IPS-15b (cell line): ENCODE measurements around the gene DISC1.
"Not testable (repeated sequence)": the region's sequence is repeated elsewhere in the genome, so short reads cannot be mapped to it uniquely, and the experiment has no call there.

Experiments
- H3K27me3 ChIP-seq: one replicate; pipeline ENCODE4 v1.6.1; 2013; ENCODE audit warnings: low read length; ENCODE audit not compliant: control insufficient read depth, insufficient read depth
- H3K36me3 ChIP-seq: one replicate; pipeline ENCODE4 v1.6.1; 2013; ENCODE audit warnings: low read length; ENCODE audit not compliant: control insufficient read depth, insufficient read depth
- H3K4me1 ChIP-seq: one replicate; pipeline ENCODE4 v1.6.1; 2013; ENCODE audit warnings: mild to moderate bottlenecking, low read length; ENCODE audit not compliant: control insufficient read depth, insufficient read depth
- H3K4me3 ChIP-seq: one replicate; pipeline ENCODE4 v1.5.1; 2013; ENCODE audit warnings: low read depth, low read length
- H3K9ac ChIP-seq: one replicate; pipeline ENCODE4 v1.6.1; 2013; ENCODE audit warnings: low read depth, mild to moderate bottlenecking, low read length
- H3K9me3 ChIP-seq: one replicate; pipeline ENCODE4 v1.6.1; 2013; ENCODE audit warnings: mild to moderate bottlenecking, low read length; ENCODE audit not compliant: control insufficient read depth, insufficient read depth

Gene DISC1

DNA sequence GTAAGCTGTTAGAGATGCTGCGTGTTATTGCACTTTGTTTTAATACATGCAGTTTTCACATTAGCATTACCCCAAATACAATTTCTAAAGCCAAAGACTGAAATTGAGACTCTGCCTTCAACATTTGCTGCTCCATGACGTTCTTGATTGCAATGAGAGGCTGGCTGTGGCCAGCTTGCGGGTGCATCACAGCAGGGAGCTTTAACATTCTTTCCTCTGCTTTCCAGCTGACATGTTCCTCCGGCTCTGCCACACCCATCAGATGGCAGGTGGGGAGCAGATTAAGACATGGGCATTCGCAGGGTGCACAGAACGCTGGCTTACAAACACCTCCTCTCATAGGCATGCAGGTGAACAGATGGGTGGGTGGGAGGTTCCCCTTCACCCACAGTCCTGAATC is 314.1 kb downstream of the DISC1 start:
- no peak overlapping the region for H3K4me3 ChIP-seq
- peaks cover 2% of the 10 kb centered on the region for H3K27me3 ChIP-seq
- no peaks in the 10 kb centered on the region for H3K4me1 ChIP-seq
- no peaks in the 10 kb centered on the region for H3K9me3 ChIP-seq
- no peaks in the 10 kb centered on the region for H3K36me3 ChIP-seq
- H3K9ac ChIP-seq: no peak overlapping the region

DNA sequence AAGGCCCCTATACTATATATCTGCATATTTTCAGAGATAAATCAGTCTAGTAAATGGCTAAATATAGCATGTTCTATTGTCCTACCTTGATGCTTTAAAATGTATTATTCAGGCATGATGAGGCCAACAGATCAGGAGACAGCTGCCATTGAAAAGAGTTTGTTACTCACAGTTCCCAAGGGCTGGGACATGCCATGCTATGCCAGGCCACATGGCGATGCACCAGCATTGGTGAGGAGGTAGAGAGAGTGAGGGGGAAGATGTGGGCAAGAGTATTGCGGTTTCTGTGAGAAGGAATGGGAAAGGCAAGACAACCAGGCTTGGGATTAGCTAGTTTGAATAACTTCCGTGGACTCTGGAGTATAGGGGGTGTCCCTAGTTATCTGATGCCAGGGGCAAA is 316.5 kb downstream of the DISC1 start:
- Histone ChIP-seq H3K36me3 (no peaks in the 10 kb centered on the region), H3K9ac (no peak overlapping the region), H3K4me3 (no peak overlapping the region), H3K27me3 (peaks cover 2% of the 10 kb centered on the region), H3K9me3 (no peaks in the 10 kb centered on the region), H3K4me1 (no peaks in the 10 kb centered on the region)

DNA sequence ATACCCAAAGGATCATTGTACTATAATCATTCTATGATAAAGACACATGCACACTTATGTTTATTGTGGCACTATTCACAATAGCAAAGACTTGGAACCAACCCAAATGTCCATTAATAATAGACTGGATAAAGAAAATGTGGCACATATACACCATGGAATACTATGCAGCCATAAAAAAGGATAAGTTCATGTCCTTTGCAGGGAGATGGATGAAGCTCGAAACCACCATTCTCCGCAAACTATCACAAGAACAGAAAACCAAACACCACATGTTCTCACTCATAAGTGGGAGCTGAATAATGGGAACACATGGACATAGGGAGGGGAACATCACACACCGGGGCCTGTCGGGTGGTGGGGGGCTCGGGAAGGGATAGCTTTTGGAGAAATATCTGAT is 321.5 kb downstream of the DISC1 start:
- not testable (repeated sequence) for H3K4me3 ChIP-seq, H3K9ac ChIP-seq, H3K4me1 ChIP-seq, H3K9me3 ChIP-seq, H3K27me3 ChIP-seq, H3K36me3 ChIP-seq

DNA sequence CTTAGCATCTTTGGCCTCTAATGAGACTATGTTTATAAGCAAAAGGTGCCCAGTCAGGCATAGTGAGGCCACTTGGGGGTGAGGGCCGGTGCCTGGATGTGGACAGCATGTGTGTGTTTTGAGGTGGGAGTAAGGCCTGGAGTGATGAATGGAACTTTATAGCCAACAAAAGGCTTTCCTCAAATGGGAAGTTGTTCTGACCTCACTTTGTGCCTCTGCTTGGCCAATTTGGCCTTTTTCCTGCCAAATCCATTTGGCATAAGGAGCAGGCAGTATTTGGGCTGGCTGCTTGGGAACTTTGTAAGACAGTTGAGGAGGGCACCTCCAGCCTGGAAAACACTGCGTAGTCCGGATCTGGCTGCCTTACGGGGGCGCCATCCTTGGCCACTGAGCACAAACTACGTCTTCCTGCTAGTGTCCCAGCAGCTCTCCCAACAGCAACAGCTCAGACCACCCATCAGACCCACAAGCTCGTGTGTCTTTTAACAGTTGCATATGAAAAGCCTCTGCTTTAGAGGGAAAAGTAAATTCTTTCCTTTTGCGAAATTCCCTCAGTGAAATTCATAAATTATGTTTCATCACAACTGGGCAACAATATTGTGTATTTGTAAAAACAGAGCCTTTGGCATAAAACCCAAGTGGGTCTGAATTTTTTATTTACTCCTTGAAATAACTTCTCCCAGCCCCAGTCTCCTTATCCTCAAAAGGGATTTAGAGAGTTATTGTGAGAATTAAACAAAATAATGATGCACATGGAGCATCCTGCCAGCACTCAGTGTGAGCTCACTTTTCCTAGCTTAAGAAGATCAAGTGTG is 322.9 kb downstream of the DISC1 start:
- no peak overlapping the region for H3K9ac ChIP-seq
- no peaks in the 10 kb centered on the region for H3K4me1 ChIP-seq
- H3K4me3 ChIP-seq: no peak overlapping the region
- no peaks in the 10 kb centered on the region for H3K9me3 ChIP-seq
- no peaks in the 10 kb centered on the region for H3K36me3 ChIP-seq
- no peaks in the 10 kb centered on the region for H3K27me3 ChIP-seq

DNA sequence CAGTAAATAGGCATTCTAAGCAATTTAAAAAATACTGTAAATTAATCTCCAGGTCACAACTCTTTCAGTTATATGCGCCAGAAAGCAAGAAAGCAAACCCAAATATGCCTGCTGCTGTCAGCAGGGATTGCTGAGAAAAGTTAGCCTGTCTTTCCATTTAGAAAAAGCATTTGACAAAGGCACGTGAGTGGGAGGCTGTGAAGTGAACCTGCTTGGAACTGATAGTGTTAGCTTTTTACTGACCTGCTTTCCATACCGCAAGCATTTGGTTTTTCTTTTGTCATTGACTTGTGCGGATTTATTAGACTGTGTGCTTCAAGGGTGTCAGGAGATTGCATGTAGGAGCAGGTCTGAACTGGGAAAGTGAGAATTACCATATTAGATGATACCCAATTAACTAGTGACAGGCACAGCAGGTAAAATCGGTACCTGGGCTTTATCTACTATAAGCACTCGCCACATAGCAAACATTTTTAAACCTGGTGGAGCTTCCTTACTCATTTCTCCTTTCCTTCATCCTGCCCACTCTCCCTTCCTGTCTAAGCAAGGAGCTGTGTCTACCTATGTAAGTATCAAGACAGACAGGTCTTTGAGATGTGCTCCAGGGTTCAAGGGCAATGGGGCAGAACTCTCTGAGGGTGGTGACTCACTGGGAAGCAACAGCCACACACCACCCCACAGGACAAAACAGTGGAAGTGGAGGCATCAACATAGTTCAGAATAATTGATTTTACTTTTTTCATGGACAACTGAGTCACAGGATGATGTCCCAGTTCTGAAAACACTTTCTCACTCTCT is 323.9 kb downstream of the DISC1 start:
- no peak overlapping the region for H3K9ac ChIP-seq
- H3K27me3 ChIP-seq: no peaks in the 10 kb centered on the region
- no peak overlapping the region for H3K4me3 ChIP-seq
- no peaks in the 10 kb centered on the region for H3K9me3 ChIP-seq
- H3K4me1 ChIP-seq: no peaks in the 10 kb centered on the region
- no peaks in the 10 kb centered on the region for H3K36me3 ChIP-seq

DNA sequence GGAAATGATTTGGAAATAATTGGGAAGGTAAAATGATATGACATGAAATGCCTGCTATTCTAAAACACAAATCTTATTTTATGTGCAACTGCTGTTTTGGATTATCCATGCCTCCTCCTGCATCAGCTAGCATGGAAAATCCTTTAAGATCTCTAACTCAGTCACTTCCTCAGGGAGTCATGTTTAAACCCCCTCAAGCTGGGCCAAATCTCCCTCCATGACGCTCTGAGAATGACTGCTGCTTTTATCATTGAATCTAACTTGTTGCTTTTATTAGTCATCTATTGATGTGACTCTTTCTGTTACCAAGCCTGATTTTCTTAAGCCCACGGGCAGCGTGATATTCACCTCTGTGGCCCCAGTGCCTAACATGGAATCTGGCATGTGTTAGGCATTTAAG is 324.8 kb downstream of the DISC1 start:
- H3K36me3 ChIP-seq: no peaks in the 10 kb centered on the region
- no peak overlapping the region for H3K9ac ChIP-seq
- H3K9me3 ChIP-seq: no peaks in the 10 kb centered on the region
- H3K27me3 ChIP-seq: no peaks in the 10 kb centered on the region
- no peaks in the 10 kb centered on the region for H3K4me1 ChIP-seq
- H3K4me3 ChIP-seq: no peak overlapping the region

DNA sequence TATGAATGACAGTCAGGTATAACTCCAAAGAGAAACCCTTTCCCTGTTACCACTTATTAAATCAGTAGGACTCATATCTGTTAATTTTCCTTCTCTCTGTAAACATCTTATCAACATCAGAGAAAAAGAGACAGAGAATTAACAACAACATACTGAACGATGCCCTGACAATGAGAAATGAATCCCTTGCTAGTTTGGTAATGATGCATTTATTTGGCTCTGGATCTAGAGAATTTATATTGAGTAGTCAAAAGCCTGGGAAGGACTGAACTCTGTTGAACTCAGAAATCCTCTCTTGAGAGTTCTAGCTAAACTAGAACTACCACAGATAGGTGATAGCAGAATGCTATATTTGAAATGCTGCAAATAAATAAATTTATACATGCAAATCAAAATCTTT is 325.6 kb downstream of the DISC1 start:
- no peak overlapping the region for H3K4me3 ChIP-seq
- no peaks in the 10 kb centered on the region for H3K36me3 ChIP-seq
- H3K27me3 ChIP-seq: no peaks in the 10 kb centered on the region
- no peak overlapping the region for H3K9ac ChIP-seq
- no peaks in the 10 kb centered on the region for H3K9me3 ChIP-seq
- H3K4me1 ChIP-seq: no peaks in the 10 kb centered on the region

DNA sequence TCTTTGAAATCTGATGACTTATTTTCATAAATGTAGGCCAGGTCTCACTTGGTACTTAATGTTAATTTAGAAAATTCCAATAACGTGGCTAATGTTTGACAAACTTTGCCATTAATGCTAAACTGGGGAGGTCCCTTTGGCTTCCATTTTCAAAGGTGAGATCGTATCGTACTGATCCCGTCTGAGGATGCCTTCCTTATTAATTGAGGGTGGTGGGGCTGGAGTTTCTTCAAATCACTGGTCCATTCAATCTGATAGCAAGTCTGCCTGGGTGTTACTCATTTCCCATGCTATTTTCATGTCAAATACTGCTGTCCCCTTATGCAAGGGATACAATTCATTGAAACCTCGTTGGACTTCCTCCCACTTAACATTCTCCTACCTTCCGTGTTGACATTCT is 327.1 kb downstream of the DISC1 start:
- Histone ChIP-seq H3K9ac (no peak overlapping the region), H3K4me3 (no peak overlapping the region), H3K36me3 (no peaks in the 10 kb centered on the region), H3K27me3 (no peaks in the 10 kb centered on the region), H3K4me1 (no peaks in the 10 kb centered on the region), H3K9me3 (no peaks in the 10 kb centered on the region)

DNA sequence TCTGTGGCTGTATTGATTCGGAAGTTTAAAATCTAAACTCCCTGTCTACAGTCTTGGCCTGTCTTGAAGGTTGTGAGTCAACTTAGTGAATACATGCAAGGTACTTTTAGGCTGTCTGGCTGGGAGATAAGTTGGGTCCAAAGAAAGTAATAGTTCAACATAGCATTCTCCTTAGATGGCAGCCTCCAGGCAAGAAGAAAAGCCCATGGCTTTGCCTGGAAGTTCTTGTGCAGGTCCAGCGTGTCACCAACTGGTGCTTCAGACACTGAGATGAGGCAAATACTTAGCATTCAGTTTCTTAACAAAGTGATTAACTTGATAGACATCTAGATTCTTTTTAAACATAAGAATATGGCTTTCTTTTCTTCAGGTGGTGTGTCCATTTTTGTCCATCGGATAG is 328.2 kb downstream of the DISC1 start:
- Histone ChIP-seq H3K27me3 (no peaks in the 10 kb centered on the region), H3K36me3 (no peaks in the 10 kb centered on the region), H3K9ac (no peak overlapping the region), H3K4me1 (no peaks in the 10 kb centered on the region), H3K4me3 (no peak overlapping the region), H3K9me3 (no peaks in the 10 kb centered on the region)

DNA sequence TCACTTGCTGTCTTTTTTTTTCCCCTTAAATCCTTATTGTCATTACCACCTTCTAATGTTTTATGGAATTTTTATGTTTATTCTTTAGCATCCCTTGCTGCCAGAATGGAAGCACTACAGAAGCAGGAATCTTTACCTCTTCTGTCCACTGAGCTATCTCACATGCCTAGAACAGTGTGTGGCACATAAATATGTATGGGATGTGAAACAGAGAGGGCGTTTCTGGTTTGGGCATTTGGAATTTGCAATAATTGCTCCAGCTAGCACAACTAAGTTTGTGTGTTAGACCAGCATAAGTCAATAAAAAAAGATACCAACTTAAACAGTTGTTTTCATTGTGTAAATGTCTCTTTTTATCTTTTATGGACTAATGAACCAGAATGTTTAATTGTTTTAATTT is 330.8 kb downstream of the DISC1 start:
- Histone ChIP-seq H3K9ac (no peak overlapping the region), H3K36me3 (no peaks in the 10 kb centered on the region), H3K4me3 (no peak overlapping the region), H3K9me3 (no peaks in the 10 kb centered on the region), H3K4me1 (no peaks in the 10 kb centered on the region), H3K27me3 (no peaks in the 10 kb centered on the region)

DNA sequence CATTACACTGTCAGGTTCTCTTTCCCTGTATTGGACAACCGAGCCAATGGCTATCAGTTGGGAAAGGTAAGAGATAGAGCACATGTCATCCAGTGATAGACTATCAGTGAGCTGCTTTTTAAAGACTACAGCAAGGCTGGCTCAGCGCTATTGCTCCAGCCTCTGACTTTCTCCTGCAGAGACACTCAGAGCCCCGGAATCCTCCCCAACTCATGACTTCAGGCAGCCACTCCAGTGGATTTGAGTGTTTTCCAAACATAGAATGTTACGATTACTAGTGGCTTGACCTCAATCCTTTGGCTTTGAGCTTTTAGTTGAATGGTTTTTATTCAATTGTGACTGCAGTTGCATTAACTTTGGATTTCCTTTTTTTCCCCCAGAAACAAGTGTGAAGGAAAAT is 331.9 kb downstream of the DISC1 start:
- no peaks in the 10 kb centered on the region for H3K36me3 ChIP-seq
- H3K4me1 ChIP-seq: no peaks in the 10 kb centered on the region
- H3K9me3 ChIP-seq: no peaks in the 10 kb centered on the region
- no peak overlapping the region for H3K4me3 ChIP-seq
- H3K9ac ChIP-seq: no peak overlapping the region
- H3K27me3 ChIP-seq: no peaks in the 10 kb centered on the region

DNA sequence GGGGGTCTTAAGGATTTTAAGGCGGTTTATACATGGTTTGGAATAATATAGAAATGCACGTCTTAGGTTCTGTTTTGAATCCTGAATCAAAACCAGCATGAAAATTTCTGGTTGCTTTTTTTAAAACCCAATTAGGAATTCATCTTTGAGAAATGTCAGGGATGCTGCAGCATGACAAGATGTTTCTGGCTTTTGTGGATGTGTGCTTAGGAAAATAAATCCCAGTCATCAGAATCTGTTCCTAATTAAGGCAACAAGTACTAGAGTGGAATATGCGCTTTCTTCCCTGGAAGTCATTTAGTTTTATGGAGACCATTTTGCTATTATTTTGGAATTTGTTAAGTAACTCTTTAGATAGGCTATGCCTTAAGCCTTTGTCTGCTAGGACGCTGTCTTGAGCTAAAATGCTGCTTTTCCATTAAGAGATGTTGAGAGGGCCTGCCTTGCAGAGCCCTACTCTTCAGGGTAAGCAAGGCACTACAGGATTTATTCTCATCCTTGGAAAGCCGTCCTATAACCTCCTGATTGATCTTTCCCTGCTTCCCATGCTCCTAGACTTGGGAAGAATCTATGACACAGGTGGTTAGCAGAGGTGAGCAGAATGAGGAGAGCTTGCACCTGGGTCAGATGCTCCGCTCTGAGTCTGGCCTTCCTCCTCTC is 332.8 kb downstream of the DISC1 start:
- no peaks in the 10 kb centered on the region for H3K4me1 ChIP-seq
- H3K4me3 ChIP-seq: no peak overlapping the region
- H3K9ac ChIP-seq: no peak overlapping the region
- H3K9me3 ChIP-seq: no peaks in the 10 kb centered on the region
- no peaks in the 10 kb centered on the region for H3K36me3 ChIP-seq
- no peaks in the 10 kb centered on the region for H3K27me3 ChIP-seq
